Measurements from ENCODE around the gene SLK. TPM values are rescaled to one million over a fixed set of nuclear protein-coding genes. Genes with fewer than 3 reads are reported as not detected.
A peak's percentile ranks its signal among the peaks of the same experiment; 100 is the strongest.

The SLK gene
- total RNA-seq, 2 donors from 2014 or later: 26.3 to 32.1 TPM

DNA sequence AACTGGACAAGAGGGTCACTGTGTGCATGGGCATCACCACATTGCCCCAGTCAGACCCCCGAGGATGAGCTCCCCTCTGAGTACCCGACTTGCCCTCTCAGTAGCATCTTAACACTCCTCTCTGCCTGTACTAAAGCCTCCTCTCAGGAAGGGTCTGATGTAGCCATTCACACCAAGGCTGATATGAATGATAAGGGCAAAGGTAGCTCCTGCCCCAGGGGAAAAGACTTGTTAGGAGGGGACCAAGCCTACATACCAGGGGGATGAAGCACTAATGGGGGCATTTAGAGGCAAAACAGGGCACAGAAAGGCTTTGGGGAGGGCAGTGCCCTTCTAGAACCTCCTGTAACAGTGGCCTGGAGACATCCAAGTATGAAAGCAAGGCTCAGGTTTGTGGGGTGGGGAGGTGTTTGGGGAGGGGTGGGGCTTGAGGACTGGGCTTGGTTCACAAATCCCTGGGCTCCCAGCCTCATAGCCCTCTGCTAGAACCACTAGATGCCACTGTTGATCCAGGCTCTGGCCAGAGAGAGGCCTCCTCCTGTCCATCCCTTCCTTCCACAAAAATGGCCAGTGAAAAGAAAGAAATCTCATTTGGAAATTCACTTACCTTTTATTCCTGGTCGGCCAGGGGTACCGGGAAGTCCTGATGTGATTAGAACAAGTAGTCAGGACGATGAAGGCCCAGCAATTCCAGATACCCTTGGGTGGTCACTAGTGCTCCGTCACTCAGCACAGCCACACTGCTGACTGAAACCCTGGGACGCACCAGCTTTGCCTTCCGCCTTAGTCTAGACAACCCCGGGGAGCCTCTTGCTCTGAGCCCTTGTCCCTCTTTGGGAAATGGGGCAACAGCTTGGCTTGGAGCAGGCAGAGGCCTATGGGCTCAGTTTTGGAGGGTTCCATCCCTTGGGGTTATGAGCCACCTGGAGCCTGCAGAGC is 78.5 kb downstream of the SLK start:
- DNase-seq (ENCODE audit: low spot score): no peak
- no peak overlapping the region for H3K4me3 Mint-ChIP-seq
- no peak for ATAC-seq
- H3K9me3 Mint-ChIP-seq: no peaks in the 10 kb centered on the region
- no peak overlapping the region for H3K27ac Mint-ChIP-seq
- H3K27me3 Mint-ChIP-seq: peaks cover 0 to 3% of the 10 kb centered on the region in 2 donors
- H3K4me1 Mint-ChIP-seq (ENCODE audit: low read depth in 2 of 2): no peaks in the 10 kb centered on the region
- H3K36me3 Mint-ChIP-seq: no peaks in the 10 kb centered on the region

DNA sequence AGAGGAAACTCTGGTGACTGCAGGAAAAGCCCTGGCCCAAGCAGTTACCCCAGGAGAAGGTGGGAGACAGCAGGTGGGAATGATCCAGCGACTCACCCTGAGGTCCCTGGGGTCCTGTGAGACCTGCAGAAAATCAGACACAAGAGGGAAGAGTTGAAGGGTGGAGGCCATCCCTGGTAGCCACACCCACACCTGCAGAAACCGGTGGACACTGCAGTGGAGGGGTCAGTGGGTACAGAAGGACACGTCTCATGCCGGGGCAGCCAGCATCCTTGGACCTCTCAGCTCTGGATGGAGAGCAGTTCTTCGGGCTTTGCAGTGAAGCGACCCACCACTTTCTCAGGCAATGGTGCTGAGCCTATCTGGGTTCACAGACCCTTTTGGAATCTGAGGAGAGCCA is 79.7 kb downstream of the SLK start:
- no peaks in the 10 kb centered on the region for H3K4me1 Mint-ChIP-seq (ENCODE audit: low read depth in 2 of 2)
- no peak overlapping the region for H3K4me3 Mint-ChIP-seq
- H3K27me3 Mint-ChIP-seq: peaks cover 0 to 3% of the 10 kb centered on the region in 2 donors
- ATAC-seq: no peak
- H3K36me3 Mint-ChIP-seq: no peaks in the 10 kb centered on the region
- no peak for DNase-seq (ENCODE audit: low spot score)
- no peaks in the 10 kb centered on the region for H3K9me3 Mint-ChIP-seq
- H3K27ac Mint-ChIP-seq: no peak overlapping the region

DNA sequence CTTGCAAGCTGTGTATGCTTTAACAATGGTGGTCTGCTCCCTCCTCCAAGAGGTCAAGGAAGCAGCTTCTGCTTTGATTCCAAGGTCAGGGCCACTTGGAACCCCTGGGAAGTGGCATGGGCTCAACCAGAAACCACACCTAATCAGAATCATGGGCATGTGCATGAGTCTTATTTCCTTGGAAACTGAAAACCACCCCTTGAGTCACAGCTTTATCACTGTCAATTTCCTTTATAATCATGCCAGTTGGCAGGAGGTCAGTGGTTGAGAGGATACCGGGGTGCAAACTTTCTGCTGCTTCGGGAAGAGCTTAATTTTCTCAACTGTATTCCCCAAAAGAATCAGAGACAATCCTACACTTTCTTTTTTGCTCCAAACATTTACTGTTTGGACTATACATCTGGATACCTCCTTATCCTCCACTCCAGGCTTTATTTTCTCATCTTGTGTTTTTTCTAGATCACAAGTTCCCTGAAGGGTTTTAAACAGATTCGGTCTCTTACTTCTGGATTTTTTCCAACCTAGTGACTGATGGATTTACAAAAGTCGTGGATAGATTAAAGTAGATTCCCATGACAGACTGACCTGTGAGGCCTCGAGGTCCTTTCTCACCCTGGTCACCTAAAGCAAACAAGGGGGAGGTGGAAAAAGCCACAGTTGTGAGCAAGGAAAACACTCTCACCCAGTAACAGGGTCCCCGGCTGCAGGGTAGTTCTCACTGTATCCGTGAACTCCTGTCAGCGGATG is 82.7 kb downstream of the SLK start:
- DNase-seq (ENCODE audit: low spot score): no peak
- no peaks in the 10 kb centered on the region for H3K4me1 Mint-ChIP-seq (ENCODE audit: low read depth in 2 of 2)
- H3K27me3 Mint-ChIP-seq: peaks cover 0 to 3% of the 10 kb centered on the region in 2 donors
- H3K4me3 Mint-ChIP-seq: no peak overlapping the region
- H3K27ac Mint-ChIP-seq: no peak overlapping the region
- no peaks in the 10 kb centered on the region for H3K36me3 Mint-ChIP-seq
- H3K9me3 Mint-ChIP-seq: no peaks in the 10 kb centered on the region
- ATAC-seq: no peak

DNA sequence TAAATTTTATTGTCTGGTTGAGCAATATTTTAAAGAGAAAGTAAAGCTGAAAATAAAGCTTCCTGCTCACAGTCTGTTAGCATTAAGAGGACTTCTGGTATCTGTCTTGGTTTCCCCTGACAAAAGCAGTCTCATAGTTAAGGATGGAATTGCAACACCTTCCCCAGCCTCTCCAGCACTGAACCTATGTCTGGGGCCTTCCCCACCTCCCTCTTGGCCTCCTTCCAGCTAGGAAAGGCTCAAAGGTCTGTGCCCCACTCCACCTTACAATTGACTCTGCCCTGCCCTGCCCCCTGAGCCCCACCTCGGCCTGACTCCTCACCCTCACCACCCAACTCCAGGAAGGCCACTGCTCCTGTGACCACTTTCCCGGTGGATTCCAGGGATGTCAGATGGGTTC is 85.5 kb downstream of the SLK start:
- no peaks in the 10 kb centered on the region for H3K4me1 Mint-ChIP-seq (ENCODE audit: low read depth in 2 of 2)
- H3K27ac Mint-ChIP-seq: no peak overlapping the region
- peaks cover 0 to 3% of the 10 kb centered on the region in 2 donors for H3K27me3 Mint-ChIP-seq
- no peak for ATAC-seq
- H3K36me3 Mint-ChIP-seq: no peaks in the 10 kb centered on the region
- DNase-seq (ENCODE audit: low spot score): no peak
- no peak overlapping the region for H3K4me3 Mint-ChIP-seq
- no peaks in the 10 kb centered on the region for H3K9me3 Mint-ChIP-seq

DNA sequence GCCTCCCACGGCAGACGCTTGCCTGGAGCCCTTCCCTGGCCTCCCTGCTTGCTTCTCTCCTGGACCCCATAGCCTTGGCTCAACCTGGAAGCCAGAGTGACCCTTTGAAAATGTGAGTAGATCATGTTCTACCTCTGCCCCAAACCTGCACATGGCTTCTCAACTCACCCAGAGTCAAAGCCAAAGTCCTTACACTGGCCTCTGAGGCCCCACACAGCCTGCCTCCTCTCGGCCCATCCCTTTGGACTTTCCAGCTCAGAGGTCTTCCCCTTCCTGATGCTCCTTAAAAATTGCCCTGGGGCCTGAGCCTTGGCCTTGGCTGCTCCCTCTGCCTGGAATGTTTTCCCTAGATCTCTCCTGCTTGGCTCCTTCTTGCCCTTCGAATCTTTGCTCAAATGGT is 86.3 kb downstream of the SLK start:
- peak overlapping the region in 1 of 2 donors; percentile 3 for H3K27ac Mint-ChIP-seq
- no peaks in the 10 kb centered on the region for H3K9me3 Mint-ChIP-seq
- no peaks in the 10 kb centered on the region for H3K36me3 Mint-ChIP-seq
- no peak overlapping the region for H3K4me3 Mint-ChIP-seq
- DNase-seq (ENCODE audit: low spot score) (no peak), ATAC-seq (peak in 1 of 2 donors; percentile 11)
- H3K27me3 Mint-ChIP-seq: peaks cover 0 to 3% of the 10 kb centered on the region in 2 donors
- H3K4me1 Mint-ChIP-seq (ENCODE audit: low read depth in 2 of 2): no peaks in the 10 kb centered on the region

DNA sequence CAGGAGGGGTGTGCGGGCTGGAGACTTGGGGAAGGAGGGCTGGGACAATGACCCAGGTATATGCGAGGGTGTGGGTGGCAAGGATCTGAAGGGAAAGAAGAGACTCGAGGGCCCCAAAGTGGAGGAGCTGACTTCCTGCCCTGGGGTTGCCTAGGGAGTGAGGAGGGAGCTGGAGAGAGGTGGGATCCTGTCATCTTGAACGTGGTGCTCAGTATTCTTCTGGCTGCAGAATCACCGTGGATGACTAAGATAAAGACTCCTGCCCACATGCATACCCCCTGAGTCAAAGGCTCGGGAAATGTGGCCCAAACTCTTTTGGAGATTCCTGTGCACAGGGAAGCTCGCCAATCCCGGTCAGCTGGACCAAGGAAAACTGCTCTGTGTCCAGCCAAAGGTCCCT is 87.5 kb downstream of the SLK start:
- ATAC-seq: no peak
- Mint-ChIP-seq H3K27me3 (no peaks in the 10 kb centered on the region), H3K9me3 (no peaks in the 10 kb centered on the region), H3K4me3 (no peak overlapping the region), H3K27ac (no peak overlapping the region), H3K4me1 (ENCODE audit: low read depth in 2 of 2) (no peaks in the 10 kb centered on the region), H3K36me3 (no peaks in the 10 kb centered on the region)
- no peak for DNase-seq (ENCODE audit: low spot score)

DNA sequence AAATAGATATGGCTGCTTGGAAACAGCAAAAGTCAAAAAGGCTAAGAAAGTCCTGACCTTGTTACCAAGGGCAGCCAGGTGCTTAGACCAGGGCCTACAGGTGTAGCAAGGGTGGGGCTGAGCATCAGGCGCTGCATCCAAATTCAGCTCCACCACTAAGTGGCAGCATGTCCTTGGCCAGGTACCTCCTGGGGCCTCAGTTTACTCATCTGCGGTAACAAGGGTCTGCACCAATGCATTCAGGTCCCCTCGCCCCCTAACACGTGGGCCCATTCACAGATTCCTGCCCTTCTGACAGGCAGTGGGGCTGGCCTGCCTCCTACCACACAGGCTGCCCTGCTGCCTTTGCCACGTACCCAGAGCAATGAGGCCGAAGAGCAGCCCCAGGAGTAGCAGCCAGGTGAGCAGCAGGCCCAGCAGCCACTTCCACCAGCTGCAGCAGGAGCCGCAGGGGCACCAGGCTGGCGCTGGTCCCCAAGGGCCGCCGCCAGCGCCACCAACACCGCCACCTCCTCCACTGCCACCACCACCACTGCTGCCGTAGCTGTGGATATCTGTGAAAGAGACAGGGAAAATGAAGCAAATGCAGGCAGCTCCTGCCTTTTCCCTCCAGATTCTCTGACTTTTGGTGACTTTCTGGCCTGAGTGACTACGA is 89.8 kb downstream of the SLK start:
- H3K27me3 Mint-ChIP-seq: peaks cover 0 to 5% of the 10 kb centered on the region in 2 donors
- no peaks in the 10 kb centered on the region for H3K9me3 Mint-ChIP-seq
- no peak overlapping the region for H3K4me3 Mint-ChIP-seq
- no peak overlapping the region for H3K27ac Mint-ChIP-seq
- no peaks in the 10 kb centered on the region for H3K36me3 Mint-ChIP-seq
- H3K4me1 Mint-ChIP-seq (ENCODE audit: low read depth in 2 of 2): no peaks in the 10 kb centered on the region
- ATAC-seq: no peak
- no peak for DNase-seq (ENCODE audit: low spot score)

DNA sequence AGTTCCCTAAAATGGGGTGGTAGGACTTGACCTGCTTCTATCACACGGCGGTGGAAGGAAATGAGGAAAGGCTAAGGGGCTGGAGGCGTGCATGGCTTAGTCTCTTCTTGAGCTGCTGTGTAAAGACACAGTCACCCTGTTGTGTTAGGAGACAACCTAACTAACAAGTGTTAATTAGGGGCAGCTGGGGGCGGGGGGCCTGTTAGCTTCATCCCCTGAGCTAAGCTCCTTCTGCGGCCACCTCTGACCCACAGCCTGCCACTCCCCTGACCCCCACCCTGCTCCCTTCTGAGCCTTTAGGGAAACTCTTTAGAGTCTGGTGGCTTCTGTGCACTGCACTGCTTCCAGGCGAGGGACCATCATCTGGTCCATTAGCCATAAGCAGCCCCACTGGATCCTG is 90.8 kb downstream of the SLK start:
- no peak for DNase-seq (ENCODE audit: low spot score)
- H3K4me1 Mint-ChIP-seq (ENCODE audit: low read depth in 2 of 2): no peaks in the 10 kb centered on the region
- H3K4me3 Mint-ChIP-seq: no peak overlapping the region
- no peak overlapping the region for H3K27ac Mint-ChIP-seq
- H3K9me3 Mint-ChIP-seq: no peaks in the 10 kb centered on the region
- peaks cover 0 to 5% of the 10 kb centered on the region in 2 donors for H3K27me3 Mint-ChIP-seq
- H3K36me3 Mint-ChIP-seq: no peaks in the 10 kb centered on the region
- ATAC-seq: no peak

DNA sequence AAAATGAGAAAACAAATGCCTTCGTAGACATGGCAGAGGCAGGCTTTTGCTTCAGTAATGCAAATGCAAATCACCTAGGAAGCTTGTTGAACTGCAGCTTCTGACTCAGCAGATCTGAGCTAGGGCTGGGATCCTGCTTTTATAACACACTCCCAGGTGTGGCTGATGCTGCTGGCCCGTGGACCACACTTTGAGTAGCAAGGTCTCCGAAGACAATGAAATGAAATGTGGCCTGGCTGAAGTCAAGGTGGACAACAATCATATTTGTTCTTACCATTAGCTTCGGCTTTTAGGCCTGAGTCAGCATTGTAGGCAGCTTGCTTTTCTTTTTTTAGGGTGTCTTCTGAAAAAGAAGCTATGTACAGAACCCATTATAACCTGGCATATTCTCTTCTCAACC is 92.4 kb downstream of the SLK start:
- no peaks in the 10 kb centered on the region for H3K4me1 Mint-ChIP-seq (ENCODE audit: low read depth in 2 of 2)
- peaks cover 2 to 5% of the 10 kb centered on the region in 2 donors for H3K27me3 Mint-ChIP-seq
- no peak for ATAC-seq
- no peaks in the 10 kb centered on the region for H3K9me3 Mint-ChIP-seq
- H3K36me3 Mint-ChIP-seq: no peaks in the 10 kb centered on the region
- DNase-seq (ENCODE audit: low spot score): no peak
- no peak overlapping the region for H3K27ac Mint-ChIP-seq
- H3K4me3 Mint-ChIP-seq: no peak overlapping the region

DNA sequence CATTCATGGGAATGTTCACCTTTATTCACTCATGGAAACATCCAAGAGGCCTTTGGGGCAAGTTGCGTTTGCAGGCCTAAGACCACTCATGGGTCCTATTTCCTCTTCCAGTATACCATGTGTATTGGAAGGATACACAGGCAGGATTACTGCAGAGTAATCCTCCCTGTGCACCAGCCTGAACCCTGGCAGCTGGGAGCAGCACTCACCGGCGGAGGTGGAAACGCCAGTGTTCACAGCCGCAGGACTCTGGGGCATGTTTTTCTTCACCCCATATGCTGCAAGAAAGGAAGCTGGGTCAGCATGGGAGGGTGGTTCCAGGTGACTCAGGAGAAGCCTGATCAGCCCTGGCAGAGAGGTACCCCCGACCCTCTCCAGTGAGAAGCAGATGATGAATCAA is 94.3 kb downstream of the SLK start:
- peak in 1 of 2 donors; percentile 21 for ATAC-seq
- H3K27ac Mint-ChIP-seq: no peak overlapping the region
- no peaks in the 10 kb centered on the region for H3K4me1 Mint-ChIP-seq (ENCODE audit: low read depth in 2 of 2)
- H3K4me3 Mint-ChIP-seq: no peak overlapping the region
- H3K36me3 Mint-ChIP-seq: no peaks in the 10 kb centered on the region
- DNase-seq (ENCODE audit: low spot score): no peak
- peaks cover 2 to 5% of the 10 kb centered on the region in 2 donors for H3K27me3 Mint-ChIP-seq
- no peaks in the 10 kb centered on the region for H3K9me3 Mint-ChIP-seq

DNA sequence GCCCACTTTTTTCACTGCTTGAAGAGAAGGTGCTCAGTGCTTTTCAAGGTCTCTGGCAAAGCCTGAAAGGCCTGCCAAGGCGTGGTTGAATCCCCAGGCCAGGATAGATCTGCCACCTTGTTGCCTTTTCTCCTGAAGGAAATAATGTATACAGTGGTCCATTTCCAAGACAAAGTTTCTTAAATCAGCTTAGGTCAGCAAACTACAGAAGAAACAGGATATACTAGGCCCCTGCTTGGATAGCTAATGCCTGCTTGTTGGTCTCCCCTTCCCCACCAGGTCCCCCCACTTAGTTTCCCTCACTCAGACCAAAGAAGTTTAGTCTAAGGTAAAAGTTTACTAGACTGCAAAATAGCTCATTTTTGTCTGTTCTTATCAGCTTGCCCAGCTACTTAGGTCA is 98.8 kb downstream of the SLK start:
- no peaks in the 10 kb centered on the region for H3K4me1 Mint-ChIP-seq (ENCODE audit: low read depth in 2 of 2)
- H3K9me3 Mint-ChIP-seq: no peaks in the 10 kb centered on the region
- no peak for ATAC-seq
- H3K36me3 Mint-ChIP-seq: no peaks in the 10 kb centered on the region
- no peak overlapping the region for H3K27ac Mint-ChIP-seq
- H3K27me3 Mint-ChIP-seq: peaks cover 0 to 2% of the 10 kb centered on the region in 2 donors
- no peak for DNase-seq (ENCODE audit: low spot score)
- no peak overlapping the region for H3K4me3 Mint-ChIP-seq

DNA sequence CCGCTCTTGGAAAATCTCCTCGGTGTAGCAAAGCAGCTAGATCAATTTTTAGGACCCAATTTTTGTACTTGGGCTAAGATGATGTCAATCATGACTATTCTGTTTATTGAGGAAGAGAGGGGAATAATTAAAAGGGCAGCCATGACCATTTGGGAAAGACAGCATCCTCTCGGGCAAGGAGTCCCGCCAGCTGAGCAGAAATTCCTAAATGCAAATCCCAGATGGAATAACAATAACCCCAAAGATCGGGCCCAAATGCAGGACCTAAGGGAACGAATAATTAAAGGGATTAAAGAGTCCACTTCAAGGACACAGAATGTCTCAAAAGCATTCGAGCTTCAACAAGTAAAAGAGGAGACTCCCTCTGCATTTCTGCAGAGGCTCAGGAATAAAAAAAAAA is 100.0 kb downstream of the SLK start:
- ATAC-seq (no peak), DNase-seq (ENCODE audit: low spot score) (no peak)
- Mint-ChIP-seq H3K4me3 (no peak overlapping the region), H3K9me3 (no peaks in the 10 kb centered on the region), H3K27me3 (peaks cover 0 to 6% of the 10 kb centered on the region in 2 donors), H3K4me1 (ENCODE audit: low read depth in 2 of 2) (no peaks in the 10 kb centered on the region), H3K36me3 (no peaks in the 10 kb centered on the region), H3K27ac (no peak overlapping the region)

DNA sequence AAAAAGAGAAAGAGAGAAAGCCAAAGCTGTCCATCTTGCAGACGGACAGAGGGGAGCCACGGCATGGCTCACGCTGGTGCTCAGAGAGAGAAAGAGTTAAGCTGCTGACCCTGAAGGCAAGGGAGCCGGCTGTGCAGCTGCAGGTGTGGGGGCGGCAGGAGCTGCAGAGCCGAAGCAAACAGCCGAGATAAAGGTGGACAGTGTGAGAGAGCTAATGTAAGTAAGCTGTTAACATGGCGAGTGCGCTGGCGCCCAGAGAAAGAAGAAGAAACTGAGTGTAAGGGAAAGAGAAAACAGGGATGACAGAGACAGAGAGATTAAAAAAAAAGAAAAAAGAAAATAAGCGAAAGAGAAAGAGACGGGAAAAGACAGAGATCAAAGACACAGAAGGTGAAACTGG is 100.6 kb downstream of the SLK start:
- no peak overlapping the region for H3K4me3 Mint-ChIP-seq
- ATAC-seq (no peak), DNase-seq (ENCODE audit: low spot score) (no peak)
- no peaks in the 10 kb centered on the region for H3K36me3 Mint-ChIP-seq
- no peaks in the 10 kb centered on the region for H3K4me1 Mint-ChIP-seq (ENCODE audit: low read depth in 2 of 2)
- peaks cover 0 to 6% of the 10 kb centered on the region in 2 donors for H3K27me3 Mint-ChIP-seq
- H3K9me3 Mint-ChIP-seq: no peaks in the 10 kb centered on the region
- no peak overlapping the region for H3K27ac Mint-ChIP-seq

DNA sequence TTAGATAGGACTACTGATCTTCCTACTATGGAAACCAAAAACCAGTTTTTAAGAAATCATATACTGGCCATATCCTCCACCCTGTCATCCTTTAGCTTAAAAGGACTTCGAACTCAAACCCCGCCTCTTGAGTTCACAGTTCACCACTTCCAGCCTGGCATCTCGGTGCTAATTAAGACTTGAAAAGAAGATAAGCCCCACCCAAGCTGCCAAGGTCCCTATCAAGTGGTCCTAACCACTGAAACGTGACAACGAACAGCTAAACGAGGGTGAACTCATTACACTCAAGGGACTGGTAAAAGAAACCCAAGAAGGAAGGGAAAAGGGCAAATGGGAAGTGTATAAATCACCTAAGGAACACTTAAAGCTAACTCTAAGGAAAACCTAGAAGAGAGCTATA is 102.7 kb downstream of the SLK start:
- H3K4me3 Mint-ChIP-seq: no peak overlapping the region
- no peaks in the 10 kb centered on the region for H3K9me3 Mint-ChIP-seq
- DNase-seq (ENCODE audit: low spot score): no peak
- no peak for ATAC-seq
- peaks cover 0 to 4% of the 10 kb centered on the region in 2 donors for H3K27me3 Mint-ChIP-seq
- H3K27ac Mint-ChIP-seq: no peak overlapping the region
- H3K36me3 Mint-ChIP-seq: no peaks in the 10 kb centered on the region
- H3K4me1 Mint-ChIP-seq (ENCODE audit: low read depth in 2 of 2): no peaks in the 10 kb centered on the region
